ENCODE measurements around the gene TPP2.
A peak's percentile ranks its signal among the peaks of the same experiment; 100 is the strongest.

Gene TPP2

DNA sequence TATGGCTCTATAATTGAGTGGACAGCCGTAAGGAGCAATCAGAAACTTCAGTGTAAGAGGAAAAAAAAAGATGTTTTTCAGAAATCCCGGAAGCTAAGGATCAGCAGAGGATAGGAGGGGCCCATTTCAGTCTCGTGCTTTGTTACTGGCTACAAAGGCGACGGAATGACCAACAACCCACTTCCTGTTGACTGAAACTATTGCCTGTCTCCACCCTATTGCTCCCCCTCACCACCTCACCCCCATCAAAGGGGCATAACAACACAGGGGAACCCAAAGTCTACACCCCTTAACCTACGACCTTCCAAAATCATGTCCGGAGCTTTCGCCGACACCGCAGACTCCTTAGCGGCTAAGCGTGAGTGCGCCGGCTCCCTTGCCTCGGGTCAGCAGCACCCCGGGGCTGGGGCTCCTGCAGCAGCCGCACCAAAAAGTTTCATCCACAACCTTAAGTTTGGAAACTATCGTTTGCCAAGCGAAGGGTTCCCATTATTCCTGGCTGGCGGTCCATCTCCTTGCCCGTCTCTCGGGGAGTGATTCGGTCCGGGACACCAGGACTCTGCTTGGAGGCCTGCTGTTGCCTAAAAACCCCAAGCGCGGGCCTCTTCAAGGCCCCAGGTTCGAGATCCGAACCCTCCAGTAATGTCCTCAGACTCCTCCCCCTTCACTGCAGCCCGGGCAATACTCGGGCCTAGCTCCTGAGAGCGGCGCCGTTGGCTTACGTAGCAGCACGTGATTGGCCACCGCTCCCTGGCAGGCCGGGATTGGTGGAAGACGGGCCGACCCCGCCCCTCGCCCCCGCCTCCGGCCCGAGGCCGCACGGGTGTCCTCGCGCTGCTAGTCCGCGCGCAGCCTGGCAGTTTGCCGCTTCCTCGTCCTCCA is at the start of gene TPP2:
TSS of gene TPP2 (plus strand) at position 840 of the 882 bp plus-strand sequence. CDS start 53 bp downstream, outside the sequence.
- DNase-seq: peak; percentile 86

DNA sequence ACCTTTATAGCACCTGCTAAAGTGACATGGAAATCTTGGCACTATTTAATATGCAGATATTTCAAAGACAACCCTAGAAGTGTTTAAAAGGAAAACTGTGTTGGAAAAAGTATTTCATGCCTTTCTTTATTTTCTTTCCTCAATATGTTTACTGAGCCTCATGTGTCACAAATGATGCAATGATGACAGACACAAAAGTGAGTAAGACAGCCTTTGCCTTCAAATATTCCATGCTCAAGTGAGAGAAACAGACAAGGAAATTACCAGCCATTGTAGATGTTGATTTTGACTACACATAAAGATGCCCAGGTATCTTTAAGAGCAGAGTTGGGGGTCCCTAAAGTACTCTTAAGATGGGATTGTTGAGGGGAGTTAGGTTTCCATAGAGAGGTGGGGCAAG is 48.0 kb upstream of the TPP2 start:
- DNase-seq: no peak

DNA sequence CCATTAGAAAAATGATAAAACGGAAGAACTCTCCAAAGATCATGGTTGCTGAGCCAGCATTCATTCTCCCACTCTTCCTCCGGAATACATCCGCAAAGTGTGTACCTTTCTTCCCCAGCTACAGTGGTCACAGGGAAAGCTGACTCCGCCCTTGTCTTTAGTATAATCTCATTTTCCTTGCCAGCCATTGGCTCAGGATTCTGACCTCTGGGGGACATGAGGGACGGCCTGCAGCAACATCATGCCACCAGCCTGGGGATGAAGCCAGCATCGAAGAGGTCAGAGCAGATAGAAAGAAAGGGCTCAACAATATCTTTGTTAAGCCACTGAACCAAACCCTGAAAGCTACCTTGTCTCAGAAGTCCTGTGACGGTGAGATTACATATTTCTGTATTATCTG is 46.3 kb upstream of the TPP2 start:
- no peak for DNase-seq

DNA sequence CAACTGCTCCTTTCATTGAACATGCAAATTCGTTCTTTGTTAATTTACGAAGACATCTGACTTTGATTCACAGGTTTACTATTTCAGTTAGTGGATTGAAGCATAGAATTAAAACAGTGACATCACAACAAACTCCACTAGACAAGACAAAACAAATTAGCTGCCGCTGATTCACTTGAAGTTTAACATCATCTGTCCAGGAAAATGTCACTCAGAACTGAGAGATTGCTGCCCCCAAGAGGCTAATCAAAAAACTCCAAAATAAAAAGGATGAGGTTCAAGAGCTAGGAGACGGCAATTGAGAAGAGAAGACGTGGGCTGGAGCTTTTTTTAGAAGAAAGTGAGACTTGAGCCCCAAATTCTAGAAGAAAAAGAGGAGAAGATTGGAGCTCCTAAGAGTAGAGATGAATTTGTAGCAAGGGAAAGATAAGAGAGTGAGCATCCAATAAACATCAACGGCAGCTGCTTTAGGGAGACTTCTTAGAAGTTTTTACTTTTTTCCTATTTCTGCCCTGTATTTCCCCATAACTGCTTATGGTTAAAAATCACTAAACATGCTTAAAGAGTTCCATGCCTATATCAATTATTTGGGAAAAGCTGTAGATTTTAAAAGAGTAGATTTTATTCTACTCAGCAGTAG is 40.8 kb upstream of the TPP2 start:
- DNase-seq: no peak

DNA sequence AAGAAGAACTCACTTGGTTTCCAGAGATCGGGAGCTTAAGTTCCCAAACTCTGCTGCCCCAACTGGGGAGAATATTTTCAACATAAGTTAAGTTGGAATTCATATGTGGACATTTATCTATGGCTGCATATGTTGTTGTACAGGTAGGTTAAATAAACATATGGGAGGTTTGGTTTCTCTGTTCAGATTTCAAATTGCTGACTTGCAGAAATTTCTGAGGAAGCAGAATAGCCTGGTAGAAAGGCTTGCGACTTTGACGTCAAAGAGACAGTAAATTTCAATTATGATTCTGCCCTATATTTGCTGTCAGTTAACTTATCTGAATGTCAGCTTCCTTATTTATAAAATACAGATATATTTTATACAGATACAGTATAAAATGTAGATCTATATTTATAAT is 40.0 kb upstream of the TPP2 start:
- DNase-seq: no peak

DNA sequence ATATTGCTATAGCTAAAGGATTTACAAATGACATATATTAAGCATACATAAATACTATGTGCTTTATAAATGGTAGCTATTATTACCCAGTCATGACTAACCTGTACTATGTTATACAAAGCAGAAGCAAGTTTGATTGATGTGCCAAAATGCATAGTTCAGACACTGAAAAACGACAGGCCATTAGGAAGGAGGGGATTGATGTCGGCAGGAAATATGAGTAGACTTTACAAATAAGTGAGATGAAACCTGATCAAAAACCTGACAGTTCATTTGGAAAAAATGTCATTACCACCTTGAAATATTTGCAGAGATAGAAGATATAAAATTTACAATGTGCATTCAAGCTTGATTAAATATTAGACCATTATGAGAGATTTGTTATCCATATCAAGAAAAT is 38.8 kb upstream of the TPP2 start:
- no peak for DNase-seq

DNA sequence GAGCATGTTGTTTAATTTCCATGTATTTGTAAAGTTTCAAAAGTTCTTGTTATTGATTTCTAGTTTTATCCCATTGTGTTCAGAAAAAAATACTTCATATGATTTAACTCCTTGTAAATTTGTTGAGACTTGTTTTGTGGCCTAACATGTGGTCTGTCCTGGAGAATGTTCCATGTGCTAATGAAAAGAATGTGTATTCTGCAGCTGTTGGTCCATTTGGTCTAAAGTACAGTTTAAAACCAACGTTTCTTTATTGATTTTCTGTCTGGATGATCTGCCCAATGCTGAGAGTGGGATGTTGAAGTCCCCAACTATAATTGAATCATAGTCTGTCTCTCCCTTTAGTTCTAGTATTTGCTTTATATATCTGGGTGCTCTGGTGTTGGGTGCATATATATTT is 34.9 kb upstream of the TPP2 start:
- DNase-seq: no peak

DNA sequence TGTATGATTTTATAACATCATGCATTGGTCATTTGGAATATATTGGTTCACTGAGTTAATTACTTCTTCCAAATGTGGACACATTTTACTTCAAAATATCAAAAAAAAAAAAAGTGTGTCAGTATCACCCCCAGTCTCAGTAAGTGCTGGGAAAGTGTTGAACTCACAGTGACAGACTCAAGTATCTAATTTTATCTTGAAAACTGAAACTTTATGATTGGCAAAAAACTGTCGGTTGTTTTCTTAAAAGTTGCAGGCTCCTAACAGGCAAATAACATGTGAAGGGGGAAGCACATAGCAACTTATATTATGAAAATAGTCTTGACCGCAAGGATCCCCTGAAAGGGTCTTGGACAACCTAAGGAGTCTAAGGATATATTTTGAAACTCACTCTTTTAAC is 33.5 kb upstream of the TPP2 start:
- no peak for DNase-seq

DNA sequence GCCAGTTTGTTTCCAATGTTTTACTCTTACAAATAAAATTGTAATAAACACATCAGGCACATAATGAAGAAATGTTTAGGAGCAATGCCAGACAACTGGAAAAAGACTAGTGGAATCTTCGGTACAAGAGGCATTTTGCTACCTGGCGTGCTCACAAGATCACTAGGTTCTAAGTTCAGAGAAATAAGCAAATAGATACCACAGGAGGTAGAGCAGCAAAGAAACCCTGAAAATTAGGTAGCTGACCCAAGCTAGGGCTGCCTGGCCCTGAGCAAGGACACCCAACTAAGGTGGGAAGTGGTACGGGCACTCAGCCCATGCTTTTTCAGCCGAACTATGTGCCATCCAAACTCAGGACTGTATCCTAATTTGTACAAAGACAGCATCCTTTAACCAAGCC is 32.2 kb upstream of the TPP2 start:
- no peak for DNase-seq

DNA sequence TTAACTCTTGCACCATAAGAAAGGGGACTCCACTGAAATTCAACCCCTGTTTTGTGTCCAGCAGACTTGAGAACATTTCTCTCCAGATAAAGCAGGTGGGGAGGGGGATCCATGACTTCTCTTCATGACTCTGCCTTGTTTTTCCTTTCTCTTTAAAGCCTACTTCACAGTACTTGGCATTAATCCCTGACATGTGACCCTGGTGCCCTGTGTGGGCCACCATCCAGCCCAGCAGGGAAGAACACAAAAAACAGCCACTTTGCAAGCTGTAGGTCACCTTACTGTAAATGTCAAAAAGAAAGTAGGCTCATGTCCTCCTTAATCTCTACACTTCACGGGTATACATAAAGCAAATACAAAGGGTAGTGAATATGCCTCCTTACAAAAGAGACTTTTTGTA is 30.3 kb upstream of the TPP2 start:
- DNase-seq: no peak

DNA sequence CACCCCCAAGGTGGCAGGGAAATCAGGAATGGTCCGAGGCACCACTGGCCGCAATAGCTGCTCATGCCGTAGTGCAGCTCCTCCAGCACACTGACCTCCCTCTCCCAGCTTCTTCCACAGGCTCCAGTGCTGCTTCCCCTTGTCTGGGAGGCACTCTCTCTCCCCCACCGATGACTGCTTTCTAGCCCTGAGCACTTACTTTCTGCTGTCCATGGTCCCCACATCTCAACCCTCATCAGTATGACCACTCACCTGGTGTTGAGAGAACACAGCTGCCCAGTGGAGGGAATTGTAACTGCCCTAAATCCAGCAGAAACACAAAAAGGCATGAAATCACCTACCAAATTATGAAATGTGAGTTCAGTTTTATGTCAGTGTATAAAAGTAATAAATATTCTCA is 28.9 kb upstream of the TPP2 start:
- DNase-seq: no peak

DNA sequence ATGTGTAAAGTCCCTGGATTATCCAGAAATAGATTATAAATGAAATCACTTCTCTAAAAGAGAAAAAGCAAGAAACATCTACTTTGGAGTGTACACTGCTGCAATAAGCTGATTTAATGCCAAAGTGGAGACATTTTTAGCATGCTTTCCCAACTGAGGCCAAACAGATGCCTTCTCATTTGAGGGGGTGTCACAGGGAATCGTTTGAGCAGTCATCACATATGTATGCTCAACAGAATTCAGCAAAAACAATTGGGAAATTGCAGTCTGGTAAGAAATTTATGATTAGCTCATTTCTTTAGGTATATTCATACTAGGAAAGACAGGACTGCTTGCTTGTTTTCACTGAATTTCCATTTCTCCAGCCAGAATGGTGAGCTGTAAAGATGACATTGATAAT is 27.3 kb upstream of the TPP2 start:
- no peak for DNase-seq

DNA sequence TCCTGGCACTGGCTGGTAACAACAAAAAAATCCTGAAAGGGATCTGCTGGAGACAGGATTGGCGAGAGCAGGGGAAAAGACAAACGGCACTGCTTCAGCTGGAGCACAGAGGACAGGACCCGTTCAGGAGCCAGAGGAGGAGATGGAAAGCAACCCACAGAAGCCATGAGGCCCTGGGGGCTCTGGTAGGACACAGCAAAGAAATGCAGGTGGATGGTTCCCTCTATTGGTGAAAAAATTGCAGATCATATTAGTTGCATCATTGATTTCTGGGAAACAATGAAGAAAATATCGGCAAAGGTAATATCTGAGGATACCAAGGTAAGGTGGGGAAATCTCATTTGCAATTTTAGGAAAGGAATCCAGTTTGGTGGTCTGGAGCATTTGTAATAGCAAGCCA is 25.7 kb upstream of the TPP2 start:
- DNase-seq: no peak

DNA sequence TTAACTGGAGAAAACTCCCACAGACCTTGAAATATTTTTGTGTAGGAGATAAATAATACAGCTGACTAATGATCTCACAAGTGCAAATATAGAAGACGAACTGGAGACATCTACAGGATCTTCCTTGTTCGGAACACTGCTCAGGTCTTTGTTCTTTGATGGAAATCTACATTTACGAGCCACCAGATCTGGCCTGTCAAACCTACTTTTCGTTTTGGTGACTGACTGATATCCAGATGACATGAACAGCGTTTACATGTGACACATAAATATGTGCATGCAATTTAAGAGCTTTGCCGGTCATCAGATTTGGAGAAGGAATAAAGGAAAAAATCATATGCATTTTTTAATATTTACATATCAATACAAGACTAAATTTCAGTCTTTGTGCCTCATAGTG is 24.5 kb upstream of the TPP2 start:
- DNase-seq: no peak

DNA sequence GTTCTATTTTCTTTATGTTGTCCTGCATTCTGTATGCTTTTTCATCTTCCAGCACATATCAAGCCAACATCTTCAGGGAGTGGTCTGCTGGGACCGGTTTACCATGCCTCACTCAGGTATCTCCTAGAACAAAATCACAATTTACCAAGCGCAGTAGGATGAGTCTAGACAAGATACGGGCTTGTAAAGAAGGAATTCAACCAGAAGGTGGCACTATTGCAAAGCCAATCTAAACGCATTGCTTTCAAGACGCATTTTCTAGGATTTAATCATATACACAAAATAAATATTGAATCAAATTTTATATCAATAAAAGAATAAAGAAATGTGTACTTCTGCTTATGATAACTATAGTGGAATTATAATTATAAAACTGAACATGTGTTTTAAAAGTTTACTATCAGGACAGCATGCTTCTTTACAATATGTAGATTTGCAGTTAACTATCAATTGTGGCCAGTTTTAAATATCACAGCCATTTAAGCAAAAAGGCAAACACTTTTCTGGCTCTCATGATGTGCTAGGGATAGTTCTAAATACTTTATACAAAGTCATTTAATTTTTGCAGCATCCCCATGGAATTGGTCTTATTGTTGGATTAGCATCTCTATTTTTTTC is 16.1 kb upstream of the TPP2 start:
- DNase-seq: no peak

DNA sequence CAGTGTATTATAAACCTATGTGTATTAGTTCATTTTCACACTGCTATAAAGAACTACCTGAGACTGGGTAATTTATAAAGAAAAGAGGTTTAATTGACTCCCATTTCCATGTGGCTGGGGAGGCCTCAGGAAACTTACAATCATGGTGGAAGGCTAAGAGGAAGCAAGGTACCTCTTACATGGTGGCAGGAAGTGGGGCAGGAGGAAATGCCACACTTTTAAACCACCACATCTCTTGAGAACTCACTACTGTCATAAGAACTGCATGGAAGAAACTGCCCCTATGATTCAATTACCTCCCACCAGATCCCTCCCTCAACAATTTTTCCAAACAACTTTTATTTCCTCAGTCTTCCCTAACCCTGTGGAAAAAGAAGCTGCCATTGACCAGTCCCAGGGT is 14.5 kb upstream of the TPP2 start:
- no peak for DNase-seq

DNA sequence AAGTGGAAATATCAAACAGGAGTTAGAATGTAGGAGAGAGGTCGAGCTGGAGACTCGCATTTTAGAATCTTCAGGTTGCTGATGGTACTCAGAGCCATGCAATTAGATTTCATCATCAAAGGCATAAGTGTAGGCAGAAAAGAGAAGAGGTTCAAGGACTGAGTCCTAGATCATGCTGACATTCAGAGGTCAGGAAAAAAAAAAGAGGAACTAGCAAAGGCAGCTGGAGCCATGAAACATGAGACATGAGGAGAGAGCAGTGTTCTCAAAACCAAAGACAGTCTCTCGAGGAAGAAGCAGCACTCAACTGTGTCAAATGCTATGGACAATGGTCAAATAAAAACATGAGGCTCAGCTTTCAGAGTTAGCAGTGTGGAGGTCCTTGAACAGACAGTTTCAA is 12.4 kb upstream of the TPP2 start:
- no peak for DNase-seq

DNA sequence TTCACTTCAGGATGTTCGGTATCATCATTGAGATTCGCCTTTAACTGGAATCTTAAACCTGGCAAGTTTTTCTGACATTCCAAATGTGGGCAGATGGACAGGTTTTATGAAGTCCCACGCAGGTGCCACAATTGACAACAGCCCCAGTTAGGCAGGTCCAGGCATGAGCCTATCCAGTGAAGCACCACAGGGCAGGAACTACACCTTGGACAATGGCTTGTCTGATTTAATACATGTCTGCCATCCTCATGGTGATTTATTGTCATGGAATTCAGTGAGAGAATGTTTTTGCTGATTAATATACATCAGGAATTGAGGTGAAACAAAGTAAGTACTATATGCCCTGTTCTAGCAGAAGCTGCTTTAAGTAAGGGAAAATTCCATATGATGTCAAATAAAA is 10.2 kb upstream of the TPP2 start:
- no peak for DNase-seq

DNA sequence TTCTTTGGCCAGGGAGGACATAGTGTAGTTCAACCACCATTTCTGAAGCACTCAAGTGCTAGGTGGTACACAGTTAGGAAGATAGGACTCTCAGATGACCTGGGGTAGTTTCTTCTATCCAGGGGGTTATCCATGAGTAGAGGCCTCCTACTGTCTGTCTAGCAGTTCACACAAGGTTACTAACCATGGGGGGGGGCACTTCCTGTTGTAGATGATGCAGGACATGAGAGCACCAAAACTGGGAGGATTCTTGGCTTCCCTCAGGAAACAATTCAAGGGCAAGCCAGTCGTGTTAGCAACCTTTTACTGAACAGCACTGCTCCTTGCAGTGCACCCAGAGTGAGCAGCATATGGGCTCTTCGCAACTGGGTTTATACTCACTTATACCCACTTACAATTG is 8.9 kb upstream of the TPP2 start:
- no peak for DNase-seq

DNA sequence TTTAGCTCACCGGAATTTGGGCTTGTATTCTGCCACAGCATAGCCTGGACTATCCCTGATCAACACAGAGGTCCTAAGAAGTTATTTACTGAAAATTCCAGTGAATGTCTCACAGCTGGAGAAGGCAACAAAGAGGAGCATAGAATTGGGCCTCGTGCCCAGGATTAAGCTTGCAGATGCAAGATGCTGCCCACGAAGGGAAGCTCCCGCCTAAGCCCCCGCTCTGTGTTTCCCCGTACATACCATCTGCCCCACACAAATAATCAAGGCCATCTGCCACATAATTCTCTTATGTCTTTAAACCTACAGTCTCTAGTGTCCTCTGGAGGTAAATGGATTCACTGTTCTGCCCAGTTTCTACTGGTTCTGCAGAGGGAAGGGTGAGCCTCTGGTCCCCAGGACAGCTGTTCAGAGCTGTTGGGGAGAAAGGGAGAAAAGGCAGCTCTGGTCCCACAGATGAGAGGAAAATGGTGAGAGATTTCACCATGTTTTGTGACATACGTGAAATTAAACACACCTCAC is 7.4 kb upstream of the TPP2 start:
- DNase-seq: no peak

DNA sequence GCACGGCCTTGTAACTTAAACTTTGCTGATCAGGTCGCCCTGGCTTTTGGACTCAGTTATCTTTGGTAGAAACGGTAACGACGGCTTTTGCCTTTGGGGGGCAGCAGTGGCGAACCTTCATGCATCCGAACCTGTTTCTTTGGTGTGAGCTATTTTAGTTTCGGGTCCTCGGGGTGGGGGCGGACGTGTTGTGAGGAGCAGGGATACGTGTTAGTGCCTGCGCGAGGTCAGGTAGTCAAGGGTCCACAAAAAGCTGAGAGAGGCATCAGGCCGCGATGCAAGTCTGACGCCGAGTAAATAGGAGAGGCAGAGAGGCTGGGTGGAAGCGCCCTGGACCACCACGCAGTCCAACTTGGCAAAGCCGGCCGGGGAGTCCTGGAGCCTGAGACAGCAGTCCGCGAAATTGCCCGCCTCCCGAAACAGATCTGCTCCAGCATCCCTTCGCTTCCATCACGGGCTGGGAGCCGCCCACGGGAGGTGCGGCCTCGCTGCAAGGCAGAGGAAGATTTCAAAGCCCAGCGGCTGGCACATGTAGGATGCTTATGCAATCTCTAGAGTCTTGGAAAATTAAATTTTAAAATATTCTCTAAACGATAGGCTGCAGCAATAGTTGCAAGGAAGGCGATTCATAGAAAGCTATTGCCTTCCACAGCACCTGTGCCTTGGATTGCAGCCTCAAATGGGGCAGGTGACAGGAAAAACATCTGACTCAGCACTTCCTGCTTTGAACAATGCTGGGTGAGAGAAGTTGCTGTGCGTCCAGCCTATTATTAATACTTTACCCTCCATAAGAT is 4.6 kb upstream of the TPP2 start:
- DNase-seq: no peak

DNA sequence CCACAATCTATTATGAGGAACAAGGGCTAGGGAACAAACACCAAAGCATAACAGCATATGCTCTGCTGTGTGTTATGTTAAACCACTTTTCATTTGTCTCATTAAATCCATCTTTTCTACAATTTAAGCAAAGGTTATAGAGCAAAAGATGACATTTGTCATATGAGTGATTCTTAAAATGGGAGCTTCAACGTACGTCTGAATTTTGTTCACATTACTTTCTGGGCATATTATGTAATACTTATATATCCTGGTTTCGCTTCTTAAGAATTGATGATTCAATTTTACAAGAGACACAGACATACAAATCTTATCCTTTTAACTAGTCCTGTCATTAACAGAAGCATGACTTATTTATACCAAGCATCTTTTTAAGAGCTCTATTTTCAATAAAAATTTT is 3.3 kb upstream of the TPP2 start:
- no peak for DNase-seq
